GM12878 (cell line): ENCODE measurements around the gene TRMT1. TPM values are rescaled to one million over a fixed set of nuclear protein-coding genes. Genes with fewer than 3 reads are reported as not detected.

Source experiments
- BRCA1 ChIP-seq: IDR thresholded peaks from 2 replicates; pipeline ENCODE4 v1.6.1; 2011; ENCODE audit warnings: low read depth, low read length, improper control_type of control experiment
- PAX5 ChIP-seq: IDR thresholded peaks from 2 replicates; pipeline ENCODE4 v1.6.1; 2011; ENCODE audit warnings: low read depth, low read length, borderline replicate concordance
- polyA plus RNA-seq, 11 experiments: library from polyadenylated mRNA; depleted of rRNA in 4 of 11; unstranded in 6 of 11; stranded (reverse) in 5 of 11; fragments of >200 nt; fragmentation: Nextera tagmentation in 4 of 11; fragmentation: Illumina TruSeq in 1 of 11; extraction: Ambion mirVana in 4 of 11; extraction: Trizol in 1 of 11; gene quantifications; 1 replicate in 1 of 11; 2 replicates in 10 of 11; pipeline versions ENCODE4 v1.2.1 to v1.2.3, GENCODE V29; 2011 to 2016; ENCODE audit warnings: inconsistent platforms in 2 of 11, missing spikeins in 2 of 11, low read depth in 1 of 11
- total RNA-seq, 4 experiments: library from RNA; depleted of rRNA in 3 of 4; stranded (reverse); fragments of >200 nt in 3 of 4; fragmentation: Illumina TruSeq in 1 of 4; extraction: Trizol in 1 of 4; gene quantifications; 2 replicates each; pipeline versions ENCODE4 v1.2.1 to v1.2.3, GENCODE V29; 2013 to 2021
- TF ChIP-seq, protein P1 (sequence below): IDR thresholded peaks from 2 replicates; pipeline ENCODE4 v1.6.1; 2012; ENCODE audit warnings: low read depth, low read length, improper control_type of control experiment
- TF ChIP-seq, protein P2 (sequence below): fragments of 450-650 bp; formaldehyde crosslinking; IDR thresholded peaks from 2 replicates; pipeline ENCODE4 v1.4.0; 2020; ENCODE audit warnings: mild to moderate bottlenecking, moderate library complexity

Gene TRMT1
- total and polyA plus RNA-seq, 10 of the 15 experiments (the other 5 are each of a cell fraction or from before 2014, with no cell fraction given): 3.4 to 68.8 (median 34.8) TPM

DNA sequence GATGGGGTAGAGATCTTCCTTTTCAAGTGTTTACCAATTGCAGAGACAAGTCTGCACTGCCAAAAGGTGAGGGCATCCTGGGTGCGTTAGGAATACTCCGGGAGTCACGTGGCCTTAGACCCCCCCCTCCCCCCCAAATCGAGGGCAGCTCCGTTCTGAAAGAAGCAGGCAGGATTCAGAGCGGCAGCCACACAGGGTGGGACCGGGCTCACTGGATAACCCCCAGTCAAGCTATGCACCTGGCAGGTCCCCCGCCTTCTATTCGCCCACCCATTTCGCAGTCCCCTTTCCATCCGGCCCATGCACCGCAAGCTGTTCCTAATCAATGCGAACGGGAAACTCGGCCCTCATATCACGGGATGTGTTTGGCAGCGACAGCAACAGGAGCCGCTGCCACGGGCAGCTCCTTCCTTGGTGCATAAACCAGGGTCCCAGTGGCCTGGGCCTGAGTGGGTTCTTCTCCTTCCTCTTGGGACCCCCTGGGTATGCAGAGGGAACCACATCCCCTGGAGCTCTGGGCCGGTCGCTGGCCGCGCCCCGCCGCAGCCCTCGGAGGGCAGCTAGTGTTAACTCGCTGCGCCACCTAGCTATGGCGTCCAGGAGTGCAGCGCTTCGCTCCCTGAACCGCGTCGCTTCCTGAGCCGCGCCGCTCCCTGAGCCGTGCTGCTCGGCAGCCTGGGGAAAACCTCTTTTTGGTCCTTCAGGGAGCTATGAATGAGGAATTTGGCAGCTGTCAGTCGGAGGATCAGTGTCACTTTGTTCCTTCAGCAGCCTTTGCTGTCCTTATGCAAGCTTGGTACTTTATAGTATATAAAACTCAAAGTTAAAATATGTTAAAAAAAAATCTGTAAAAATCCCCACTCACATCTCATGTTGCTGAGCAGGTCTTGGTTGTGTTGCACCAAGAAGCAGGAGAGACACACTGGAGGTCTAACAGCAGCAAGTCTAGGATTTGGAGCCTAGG is 55.3 kb downstream of the TRMT1 start (continued):
- TF ChIP-seq, protein P1, sequence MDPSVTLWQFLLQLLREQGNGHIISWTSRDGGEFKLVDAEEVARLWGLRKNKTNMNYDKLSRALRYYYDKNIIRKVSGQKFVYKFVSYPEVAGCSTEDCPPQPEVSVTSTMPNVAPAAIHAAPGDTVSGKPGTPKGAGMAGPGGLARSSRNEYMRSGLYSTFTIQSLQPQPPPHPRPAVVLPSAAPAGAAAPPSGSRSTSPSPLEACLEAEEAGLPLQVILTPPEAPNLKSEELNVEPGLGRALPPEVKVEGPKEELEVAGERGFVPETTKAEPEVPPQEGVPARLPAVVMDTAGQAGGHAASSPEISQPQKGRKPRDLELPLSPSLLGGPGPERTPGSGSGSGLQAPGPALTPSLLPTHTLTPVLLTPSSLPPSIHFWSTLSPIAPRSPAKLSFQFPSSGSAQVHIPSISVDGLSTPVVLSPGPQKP: 0 out of 2 replicates have a peak, but pooled peaks have one; percentile 31
- TF ChIP-seq BRCA1 (no peak), PAX5 (peak; percentile 54; the same call in 1 of the 2 replicates)
- TF ChIP-seq, protein P2, sequence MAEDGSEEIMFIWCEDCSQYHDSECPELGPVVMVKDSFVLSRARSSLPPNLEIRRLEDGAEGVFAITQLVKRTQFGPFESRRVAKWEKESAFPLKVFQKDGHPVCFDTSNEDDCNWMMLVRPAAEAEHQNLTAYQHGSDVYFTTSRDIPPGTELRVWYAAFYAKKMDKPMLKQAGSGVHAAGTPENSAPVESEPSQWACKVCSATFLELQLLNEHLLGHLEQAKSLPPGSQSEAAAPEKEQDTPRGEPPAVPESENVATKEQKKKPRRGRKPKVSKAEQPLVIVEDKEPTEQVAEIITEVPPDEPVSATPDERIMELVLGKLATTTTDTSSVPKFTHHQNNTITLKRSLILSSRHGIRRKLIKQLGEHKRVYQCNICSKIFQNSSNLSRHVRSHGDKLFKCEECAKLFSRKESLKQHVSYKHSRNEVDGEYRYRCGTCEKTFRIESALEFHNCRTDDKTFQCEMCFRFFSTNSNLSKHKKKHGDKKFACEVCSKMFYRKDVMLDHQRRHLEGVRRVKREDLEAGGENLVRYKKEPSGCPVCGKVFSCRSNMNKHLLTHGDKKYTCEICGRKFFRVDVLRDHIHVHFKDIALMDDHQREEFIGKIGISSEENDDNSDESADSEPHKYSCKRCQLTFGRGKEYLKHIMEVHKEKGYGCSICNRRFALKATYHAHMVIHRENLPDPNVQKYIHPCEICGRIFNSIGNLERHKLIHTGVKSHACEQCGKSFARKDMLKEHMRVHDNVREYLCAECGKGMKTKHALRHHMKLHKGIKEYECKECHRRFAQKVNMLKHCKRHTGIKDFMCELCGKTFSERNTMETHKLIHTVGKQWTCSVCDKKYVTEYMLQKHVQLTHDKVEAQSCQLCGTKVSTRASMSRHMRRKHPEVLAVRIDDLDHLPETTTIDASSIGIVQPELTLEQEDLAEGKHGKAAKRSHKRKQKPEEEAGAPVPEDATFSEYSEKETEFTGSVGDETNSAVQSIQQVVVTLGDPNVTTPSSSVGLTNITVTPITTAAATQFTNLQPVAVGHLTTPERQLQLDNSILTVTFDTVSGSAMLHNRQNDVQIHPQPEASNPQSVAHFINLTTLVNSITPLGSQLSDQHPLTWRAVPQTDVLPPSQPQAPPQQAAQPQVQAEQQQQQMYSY (CRISPR knock-in tag): no peak
